GM19193 (cell line): Measurements from ENCODE around the gene ETFRF1.

ENCODE experiments used
- POLR2A ChIP-seq: IDR thresholded peaks from 4 replicates; pipeline ENCODE4 v1.6.1; 2011; ENCODE audit not compliant: insufficient read depth, insufficient read length; ENCODE audit errors: extremely low read depth

ETFRF1 gene

GRCh38 chr12:25194722-25195055 is 348 bp upstream of the ETFRF1 start:
- TF ChIP-seq POLR2A, result no peak

DNA sequence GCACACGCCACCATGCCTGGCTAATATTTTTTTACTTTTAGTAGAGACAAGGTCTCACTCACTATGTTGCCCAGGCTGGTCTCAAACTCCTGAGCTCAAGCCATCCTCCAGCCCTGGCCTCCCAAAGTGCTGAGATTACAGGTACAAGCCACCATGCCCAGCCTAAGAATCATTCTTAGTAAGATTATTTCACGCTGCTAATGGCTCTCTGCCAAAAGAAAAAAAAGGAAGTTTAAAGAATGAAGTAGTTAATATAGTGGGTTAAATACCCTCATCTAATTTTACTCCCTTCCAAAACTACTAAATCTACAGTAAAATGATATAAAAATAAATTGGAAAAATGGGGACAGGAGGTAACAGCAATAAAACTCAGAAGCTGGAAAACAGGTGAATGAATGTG is 2.6 kb downstream of the ETFRF1 start:
- TF ChIP-seq POLR2A, result no peak

- TF ChIP-seq POLR2A, result no peak
Measured at GRCh38 chr12:25200703-25201102, 5.7 kb downstream of the ETFRF1 start.

DNA sequence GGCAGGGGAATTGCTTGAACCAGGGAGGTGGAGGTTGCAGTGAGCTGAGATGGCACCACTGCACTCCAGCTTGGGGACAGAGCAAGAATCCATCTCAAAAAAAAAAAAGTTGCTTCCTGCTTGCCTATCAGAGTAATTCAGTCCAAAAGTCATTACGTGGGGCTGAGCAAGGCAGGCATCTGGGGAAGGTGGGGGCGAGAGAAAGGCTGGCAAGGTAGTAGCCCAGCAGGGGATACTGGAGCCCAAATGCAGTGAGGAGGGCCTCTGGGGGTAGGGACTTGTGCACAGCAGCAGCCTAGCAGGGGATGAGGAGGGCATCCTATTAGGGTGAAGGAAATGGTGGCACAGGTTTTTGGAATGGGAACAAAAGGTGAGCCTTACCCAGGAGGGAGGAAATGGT is 7.1 kb downstream of the ETFRF1 start:
- no peak for TF ChIP-seq POLR2A

- no peak for TF ChIP-seq POLR2A
Measured at GRCh38 chr12:25207411-25207810, 12.4 kb downstream of the ETFRF1 start.

- TF ChIP-seq POLR2A, result no peak
Measured at GRCh38 chr12:25207846-25208245, 12.8 kb downstream of the ETFRF1 start.

GRCh38 chr12:25208554-25208953 is 13.5 kb downstream of the ETFRF1 start:
- TF ChIP-seq POLR2A, result no peak

GRCh38 chr12:25213338-25213737 is 18.3 kb downstream of the ETFRF1 start:
- TF ChIP-seq POLR2A, result no peak

GRCh38 chr12:25236190-25236589 is 41.2 kb downstream of the ETFRF1 start:
- TF ChIP-seq POLR2A, result no peak

- no peak for TF ChIP-seq POLR2A
Measured at GRCh38 chr12:25236626-25237025, 41.6 kb downstream of the ETFRF1 start.

DNA sequence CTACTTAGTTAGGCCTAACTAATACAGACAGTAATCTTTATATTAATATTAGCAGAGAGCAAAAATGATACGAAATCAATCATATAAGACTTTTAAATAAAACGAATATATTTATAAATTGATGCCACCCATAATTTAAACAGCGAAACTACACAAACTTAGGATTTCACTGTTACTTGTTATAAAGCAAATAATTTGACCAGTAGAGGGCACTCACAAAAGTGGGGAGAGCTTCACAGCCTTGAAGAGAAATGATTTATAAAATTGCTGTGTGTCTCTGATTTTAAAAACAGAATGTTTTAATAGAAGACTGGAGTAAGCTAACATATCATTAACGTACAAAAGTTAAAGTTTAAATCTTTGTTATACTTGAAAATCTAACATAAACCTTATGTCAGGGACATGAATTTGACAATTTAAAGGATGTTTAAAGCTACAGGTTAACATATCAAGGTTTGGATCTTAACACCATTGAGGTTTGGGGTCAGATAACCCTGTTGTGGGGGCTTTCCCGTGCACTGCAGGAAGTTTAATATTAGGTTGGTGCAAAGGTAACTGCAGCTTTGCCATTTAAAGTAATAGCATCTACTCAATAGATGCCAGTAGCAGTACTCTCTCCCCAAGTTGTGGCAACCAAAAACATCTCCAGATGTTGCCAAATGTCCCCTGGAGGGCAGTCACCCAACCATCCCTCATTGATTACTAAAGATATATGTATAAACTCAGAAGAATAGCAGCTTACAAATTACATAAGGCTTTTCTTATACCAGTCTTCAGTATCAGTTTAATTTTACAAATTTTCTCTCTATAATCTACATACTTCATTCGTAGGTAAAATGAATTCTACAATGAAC is 46.4 kb downstream of the ETFRF1 start:
- TF ChIP-seq POLR2A, result no peak

- TF ChIP-seq POLR2A, result no peak
Measured at GRCh38 chr12:25242981-25243679, 48.1 kb downstream of the ETFRF1 start.

- no peak for TF ChIP-seq POLR2A
Measured at GRCh38 chr12:25243680-25243990, 48.6 kb downstream of the ETFRF1 start.

DNA sequence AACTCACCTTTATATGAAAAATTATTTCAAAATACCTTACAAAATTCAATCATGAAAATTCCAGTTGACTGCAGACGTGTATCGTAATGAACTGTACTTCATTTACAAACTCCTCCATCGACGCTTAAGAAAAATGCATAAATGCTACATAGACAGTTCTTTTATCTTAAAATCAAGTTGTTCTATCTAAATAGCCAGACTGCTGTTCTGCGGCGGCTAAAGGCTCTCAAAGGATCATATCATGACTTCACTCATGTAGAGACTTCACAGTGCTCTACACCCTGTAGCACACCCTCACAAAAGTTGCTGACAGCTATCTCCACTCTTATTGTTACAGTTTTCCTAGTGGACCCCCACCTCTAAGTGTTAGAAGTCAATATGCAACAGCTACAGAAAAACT is 50.5 kb downstream of the ETFRF1 start:
- TF ChIP-seq POLR2A, result no peak

DNA sequence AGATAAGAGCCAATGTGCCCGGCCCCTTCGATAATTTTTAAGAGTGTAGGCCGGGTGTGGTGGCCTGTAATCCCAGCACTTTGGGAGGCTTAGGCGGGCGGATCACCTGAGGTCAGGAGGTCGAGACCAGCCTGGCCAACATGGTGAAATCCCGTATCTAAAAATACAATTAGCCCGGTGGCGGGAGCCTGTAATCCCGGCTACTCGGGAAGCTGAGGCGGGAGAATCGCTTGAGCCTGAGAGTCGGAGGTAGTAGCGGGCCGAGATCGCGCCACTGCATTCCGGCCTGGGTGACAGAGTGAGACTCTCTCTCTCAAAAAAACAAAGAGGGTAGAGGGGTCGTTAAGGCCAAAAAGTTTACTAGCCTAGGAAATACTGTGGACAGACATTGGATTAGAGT is 53.1 kb downstream of the ETFRF1 start:
- TF ChIP-seq POLR2A, result no peak

DNA sequence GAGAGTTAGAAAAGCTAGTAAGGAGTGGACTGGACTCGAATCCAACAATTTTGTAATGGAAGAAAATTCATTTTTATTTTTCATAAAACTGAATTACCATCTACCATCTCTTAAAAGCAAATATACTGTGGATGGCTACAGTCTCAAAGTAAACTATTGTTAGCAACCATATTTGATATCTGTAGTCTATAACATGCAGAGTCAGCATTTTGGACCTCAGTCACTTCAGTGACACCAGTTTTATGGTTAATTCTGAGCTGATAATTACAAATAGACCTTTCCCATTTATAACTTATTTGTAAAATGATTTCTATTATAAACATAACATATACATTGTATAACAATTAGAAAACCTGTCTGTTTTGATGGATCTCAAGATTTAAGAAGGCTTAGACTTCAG is 53.7 kb downstream of the ETFRF1 start:
- no peak for TF ChIP-seq POLR2A
